22Rv1 (cell line): ENCODE measurements around the gene TRIM37.

Experiments
- ZFX ChIP-seq: fragments of 450-650 bp; IDR thresholded peaks from 2 replicates; pipeline ENCODE4 v1.6.1; 2017; ENCODE audit warnings: antibody characterized with exemption, borderline replicate concordance
- TF ChIP-seq, protein P1 (sequence below): fragments of 450-650 bp; IDR thresholded peaks from 2 replicates; pipeline ENCODE4 v1.5.1; 2017; ENCODE audit warnings: mild to moderate bottlenecking

DNA sequence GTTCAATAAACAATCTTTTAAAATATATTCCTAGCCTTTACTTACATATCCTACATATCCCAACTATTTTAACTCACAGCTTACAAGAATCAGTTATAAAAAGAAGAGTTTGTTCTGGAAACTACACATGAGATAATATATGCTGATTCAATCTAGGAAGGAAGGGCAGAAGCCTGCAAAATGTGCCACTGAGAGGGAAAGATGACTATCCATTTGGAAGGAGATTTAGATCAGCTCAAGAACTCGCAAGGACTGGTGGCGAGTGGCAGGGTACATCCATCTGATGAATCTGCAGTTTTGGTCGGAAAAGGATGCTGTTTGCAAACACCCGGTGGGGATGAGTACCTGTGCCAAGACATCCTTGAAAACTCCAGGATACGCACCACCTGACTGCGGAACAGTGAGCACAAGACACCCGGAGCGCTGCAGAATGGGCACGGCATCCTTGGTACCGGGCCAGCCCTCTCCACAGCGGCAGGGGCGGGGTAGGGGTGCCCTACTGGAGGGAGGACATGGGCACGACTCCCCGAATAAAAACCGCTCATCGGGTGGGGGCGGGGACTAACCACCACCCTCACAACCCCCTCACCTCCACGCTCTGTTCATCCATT lies 723 bp downstream of the TRIM37 start:
- TF ChIP-seq, protein P1, sequence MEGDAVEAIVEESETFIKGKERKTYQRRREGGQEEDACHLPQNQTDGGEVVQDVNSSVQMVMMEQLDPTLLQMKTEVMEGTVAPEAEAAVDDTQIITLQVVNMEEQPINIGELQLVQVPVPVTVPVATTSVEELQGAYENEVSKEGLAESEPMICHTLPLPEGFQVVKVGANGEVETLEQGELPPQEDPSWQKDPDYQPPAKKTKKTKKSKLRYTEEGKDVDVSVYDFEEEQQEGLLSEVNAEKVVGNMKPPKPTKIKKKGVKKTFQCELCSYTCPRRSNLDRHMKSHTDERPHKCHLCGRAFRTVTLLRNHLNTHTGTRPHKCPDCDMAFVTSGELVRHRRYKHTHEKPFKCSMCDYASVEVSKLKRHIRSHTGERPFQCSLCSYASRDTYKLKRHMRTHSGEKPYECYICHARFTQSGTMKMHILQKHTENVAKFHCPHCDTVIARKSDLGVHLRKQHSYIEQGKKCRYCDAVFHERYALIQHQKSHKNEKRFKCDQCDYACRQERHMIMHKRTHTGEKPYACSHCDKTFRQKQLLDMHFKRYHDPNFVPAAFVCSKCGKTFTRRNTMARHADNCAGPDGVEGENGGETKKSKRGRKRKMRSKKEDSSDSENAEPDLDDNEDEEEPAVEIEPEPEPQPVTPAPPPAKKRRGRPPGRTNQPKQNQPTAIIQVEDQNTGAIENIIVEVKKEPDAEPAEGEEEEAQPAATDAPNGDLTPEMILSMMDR, result no peak
- TF ChIP-seq ZFX, result no peak
